NCI-H2196 (cell line): ENCODE measurements around the gene NDFIP1.

Experiments used
- DNase-seq: peaks from one replicate; lab custom pipeline; 2025; ENCODE audit not compliant: unreplicated experiment; lab: John Stamatoyannopoulos, UW

The NDFIP1 gene

DNA sequence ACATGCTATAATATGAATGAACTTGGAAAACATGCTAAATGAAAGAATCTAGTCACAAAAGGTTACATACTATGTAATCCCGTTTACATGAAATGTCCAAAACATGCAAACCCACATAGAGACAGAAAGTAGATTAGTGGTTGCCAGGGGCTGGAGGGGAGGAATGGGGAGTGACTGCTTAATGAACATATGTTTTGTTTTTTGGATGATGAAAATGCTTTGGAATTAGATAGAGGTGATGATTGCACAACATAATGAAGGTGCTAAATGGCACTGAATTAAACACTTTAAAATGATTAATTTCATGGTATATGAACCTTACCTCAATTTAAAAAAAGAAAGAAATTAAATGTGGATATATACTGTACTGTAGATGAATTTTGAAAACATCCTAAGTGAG is 17.6 kb upstream of the NDFIP1 start:
- DNase-seq: no peak

DNA sequence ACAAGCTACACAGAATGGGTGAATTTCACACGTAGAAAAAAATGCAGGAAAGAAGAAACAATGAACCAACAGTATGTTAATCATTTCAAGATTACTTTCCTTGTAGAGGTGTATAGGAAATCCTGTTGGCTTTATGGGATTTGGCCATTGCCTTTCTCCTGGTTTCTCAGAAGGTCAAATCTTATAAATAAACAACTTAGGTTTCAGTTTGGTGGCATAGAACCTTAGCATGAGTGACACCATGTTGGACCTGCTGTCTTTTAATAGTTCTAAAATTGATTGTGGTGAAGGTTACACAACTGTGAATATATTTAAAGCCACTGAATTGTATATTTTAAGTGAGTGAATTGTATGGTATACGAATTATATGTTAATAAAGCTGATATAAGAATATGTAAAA is 16.7 kb upstream of the NDFIP1 start:
- no peak for DNase-seq

- no peak for DNase-seq
These were observed 13.5 kb upstream of the NDFIP1 start for GRCh38 chr5:142095035-142095434.

DNA sequence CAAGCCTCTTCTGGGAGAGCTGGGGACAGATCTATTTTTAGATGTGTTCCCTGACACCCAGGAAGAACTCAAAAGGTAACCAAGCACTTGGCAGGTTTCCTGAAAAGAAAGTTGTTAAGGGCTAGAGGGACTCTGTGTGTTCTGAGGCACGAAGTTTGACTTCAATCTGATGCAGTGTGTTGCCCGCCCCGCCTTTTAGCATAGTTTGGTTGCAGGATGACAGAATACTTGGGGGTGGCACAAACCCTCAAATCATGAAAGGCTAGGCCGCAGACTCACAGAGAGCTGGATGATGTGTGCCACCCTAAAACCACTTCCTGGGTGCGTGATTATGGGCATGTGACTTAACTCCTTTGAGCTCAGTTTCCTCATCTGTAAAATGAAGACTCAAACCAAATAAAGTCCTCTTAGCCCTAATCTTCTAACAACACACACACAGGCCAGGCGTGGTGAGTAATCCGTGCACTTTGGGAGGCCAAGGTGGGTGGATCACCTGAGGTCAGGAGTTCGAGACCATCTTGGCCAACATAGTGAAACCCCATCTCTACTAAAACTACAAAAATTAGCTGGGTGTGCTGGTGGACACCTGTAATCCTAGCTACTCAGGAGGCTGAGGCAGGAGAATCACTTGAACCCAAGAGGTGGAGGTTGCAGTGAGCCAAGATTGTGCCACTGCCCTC is 12.8 kb upstream of the NDFIP1 start:
- no peak for DNase-seq

DNA sequence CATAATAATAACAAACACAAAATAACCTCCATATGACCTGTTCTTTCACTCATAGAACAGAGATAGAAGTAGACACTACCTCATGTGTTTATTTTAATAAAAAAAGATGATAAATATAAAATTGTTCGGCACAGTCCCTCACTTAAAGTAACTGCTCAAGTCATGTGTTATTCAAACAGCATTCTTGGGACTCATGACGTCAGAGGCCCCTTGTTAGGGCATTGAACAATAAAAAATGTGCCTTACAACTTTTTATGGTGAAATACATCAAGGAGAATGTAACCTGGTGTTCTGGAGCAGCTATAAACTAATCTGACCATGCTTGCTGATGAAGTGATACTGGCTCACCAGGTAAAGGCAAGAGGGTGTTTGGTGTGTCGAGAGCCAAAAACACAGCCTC is 12.2 kb upstream of the NDFIP1 start:
- no peak for DNase-seq

DNA sequence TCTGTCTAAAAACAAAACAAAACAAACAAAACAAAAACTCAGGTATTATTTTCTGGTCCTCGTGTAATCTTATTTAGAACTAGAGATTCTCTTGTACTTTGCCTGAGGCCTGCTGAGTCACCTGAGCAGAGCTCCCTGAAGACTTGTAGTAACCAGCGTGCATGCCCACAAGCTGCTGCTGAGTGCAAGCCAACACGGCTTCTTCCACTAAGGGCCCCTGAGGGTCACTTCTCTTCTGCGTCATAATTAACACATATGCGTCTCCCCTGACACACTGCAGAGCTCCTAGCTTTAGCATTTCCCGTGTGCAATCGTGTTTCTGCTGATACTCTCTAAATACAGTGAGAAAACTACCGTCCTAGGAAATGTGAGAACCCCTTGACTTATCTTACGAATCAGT is 10.9 kb upstream of the NDFIP1 start:
- no peak for DNase-seq

DNA sequence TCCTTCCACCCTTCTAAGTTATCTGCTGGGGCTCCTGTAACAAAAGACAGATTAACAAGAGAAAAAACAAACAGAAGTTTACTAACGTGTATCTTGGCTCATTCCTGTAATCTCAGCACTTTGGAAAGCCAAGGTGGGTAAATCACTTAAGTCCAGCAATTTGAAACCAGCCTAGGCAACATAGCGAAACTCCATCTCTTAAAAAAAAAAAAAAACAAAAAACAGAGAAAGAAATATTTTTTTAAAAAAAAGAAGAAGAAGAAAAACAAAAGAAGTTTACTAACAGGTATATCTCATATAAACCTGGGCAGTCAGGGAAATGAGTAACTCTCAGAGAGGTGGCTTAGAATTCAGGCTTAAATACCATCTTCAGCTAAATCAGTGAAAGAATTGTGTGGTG is 10.3 kb upstream of the NDFIP1 start:
- no peak for DNase-seq

- DNase-seq: no peak
These were observed 9.6 kb upstream of the NDFIP1 start for GRCh38 chr5:142098931-142099330.

GRCh38 chr5:142100307-142100706 is 8.3 kb upstream of the NDFIP1 start:
- no peak for DNase-seq

DNA sequence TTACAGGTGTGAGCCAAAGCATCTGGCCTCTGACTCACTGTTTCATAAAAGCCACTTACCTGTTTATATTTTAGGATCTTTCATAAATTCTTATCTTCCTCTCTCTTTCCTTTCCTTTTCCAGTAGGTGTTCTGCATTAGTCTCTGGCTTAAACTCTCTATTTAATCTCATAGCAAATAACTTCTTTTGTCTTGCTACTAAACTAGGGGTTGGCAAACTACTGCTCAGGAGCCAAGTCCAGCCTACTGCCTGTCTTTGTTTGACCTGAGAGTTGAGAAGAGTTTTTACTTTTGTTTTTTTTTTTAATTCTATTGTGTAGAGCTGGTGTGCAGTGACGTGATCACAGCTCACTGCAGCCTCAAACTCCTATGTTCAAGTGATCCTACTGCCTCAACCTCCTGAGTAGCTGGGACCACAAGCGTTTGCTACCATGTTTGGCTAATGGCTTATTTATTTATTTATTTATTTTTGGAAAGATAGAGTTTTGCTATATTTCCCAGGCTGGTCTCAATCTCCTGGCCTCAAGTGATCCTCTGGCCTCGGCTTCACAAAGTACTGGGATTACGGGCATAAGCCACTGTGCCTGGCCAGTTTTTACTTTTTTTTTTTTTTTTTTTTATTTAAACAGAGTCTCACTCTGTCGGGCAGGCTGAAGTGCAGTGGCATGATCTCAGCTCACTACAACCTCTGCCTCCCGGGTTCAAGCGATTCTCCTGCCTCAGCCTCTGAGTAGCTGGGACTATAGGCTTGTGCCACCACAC is 5.4 kb upstream of the NDFIP1 start:
- no peak for DNase-seq

DNA sequence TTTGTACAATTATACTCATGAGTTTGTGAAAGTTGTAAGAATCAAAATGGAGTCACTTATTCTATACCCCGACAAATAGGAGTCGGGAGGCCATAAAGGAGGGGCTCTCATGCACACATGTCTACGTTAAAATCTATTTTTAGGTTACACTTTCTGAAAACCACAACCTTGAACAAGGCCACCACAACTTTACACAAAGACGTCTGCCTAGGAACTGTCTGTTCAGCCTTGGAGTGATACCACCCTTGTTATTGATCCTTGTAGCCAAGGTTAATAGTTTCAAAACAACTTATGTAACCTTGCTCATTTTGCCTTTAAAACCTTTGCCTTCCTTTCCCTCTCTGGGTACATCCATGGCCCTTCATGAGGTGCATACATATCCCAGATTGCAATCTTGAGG is 4.1 kb upstream of the NDFIP1 start:
- DNase-seq: no peak

DNA sequence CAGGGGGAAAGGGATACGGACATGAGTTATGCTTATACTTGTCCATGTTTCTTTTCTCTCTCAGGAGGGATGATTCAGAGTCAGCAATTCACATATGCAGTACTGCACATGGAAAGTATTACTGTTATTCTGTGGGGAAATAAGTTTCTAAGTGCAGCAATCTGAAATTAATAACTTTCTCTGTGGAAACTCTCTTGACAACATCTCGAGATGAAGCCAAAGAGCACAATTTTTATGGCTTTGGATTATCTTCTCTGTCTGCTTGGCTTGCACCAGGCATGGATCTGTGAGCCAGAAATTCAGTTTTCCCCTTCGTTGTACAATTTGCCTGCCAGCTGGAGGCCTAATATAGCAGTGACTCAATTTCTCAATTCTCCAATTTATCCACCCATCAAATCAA is 2.5 kb upstream of the NDFIP1 start:
- DNase-seq: no peak

- no peak for DNase-seq
These were observed 1.4 kb upstream of the NDFIP1 start for GRCh38 chr5:142107036-142107735.

DNA sequence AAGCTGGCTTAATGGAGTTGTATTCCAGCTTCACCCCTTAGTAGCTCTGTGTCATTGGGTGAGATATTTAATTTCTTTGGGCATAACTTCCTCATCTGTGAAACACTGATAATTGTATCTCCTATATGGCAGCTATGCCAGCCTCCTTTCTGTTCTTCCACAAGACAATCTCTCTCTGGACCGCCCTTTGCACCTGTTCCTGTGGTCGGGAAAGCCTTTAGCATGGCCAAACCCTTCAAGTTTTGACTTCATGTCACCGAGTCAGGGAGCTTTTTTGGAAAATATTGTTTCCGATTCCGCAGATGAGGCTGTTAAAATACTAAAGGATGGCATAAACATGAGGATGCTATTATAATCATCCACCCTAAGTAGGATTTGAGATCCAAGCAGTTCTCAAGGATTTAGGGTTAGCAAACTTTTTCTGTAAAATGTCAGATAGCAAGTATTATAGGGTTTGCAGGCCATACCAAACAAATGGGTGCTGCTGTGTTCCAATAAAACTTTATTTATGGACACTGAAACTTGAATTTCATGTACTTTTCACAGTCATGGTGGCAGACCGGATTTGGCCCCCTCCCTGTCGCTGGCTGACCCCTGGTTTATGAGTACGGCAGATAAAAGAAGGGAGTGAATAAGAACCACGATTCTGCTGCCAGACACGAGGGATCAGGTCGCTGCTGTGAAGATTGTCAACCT is 695 bp upstream of the NDFIP1 start:
- DNase-seq: no peak

DNA sequence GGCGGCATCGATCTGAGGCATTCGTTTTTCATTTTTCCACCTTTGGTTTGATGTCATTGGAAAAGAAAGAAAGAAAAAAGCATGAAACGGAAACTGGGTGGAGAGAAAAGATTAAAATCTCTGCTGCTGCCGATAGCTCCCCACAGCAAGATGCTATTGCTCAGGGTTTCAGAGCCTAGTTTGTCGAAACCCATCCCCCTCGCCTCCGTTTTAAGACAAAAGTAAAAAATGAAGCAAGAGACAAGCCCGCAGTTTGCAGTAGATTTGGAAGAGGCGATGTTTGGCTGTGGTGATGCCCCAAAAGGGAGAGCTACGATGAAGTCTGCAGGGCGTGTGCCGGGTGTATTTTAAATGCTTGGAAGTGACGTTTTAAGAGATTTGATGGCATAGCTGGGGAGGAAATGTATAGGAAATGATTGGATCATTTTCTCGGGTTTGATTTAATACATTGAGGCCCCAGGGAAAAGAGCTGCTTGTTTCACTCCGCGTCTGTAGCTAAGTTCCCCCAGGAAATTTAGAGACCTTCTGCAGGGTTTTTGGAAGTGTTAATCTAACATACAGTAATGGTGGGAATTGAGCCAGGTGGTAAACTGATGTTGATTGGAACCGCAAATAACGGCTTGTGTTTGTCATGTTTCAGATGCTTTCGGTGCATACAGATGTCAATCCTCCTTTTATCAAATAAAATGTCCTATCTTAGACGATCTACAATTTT is 909 bp downstream of the NDFIP1 start:
- no peak for DNase-seq

- DNase-seq: no peak
These were observed 1.5 kb downstream of the NDFIP1 start for GRCh38 chr5:142110046-142110531.

- DNase-seq: no peak
These were observed 2.6 kb downstream of the NDFIP1 start for GRCh38 chr5:142110988-142111687.

DNA sequence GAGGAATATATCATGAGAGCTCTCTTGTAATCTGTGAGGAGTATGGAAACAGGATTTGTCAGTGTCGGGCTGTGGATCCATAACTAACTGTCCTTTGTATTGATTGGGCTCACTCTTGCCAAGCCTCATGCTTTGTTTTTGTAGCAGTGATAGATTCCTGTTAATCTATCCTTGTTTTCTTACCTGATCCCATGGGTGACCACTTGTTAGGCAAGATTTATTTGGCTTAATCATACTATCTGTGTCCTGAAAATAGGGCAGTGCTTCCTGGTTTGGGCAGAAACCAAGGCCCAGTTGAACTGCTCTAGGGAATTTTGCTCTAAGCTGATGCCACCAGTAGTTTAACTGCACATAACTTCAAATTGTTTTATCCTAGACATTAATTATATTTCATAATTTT is 6.1 kb downstream of the NDFIP1 start:
- no peak for DNase-seq

GRCh38 chr5:142115937-142116614 is 7.5 kb downstream of the NDFIP1 start:
- DNase-seq: no peak
